GM21423 (cell line): ENCODE measurements around the gene NANS.
"Not testable (repeated sequence)": the region's sequence is repeated elsewhere in the genome, so short reads cannot be mapped to it uniquely, and the experiment has no call there.

Experiments used
- ATAC-seq: cut with Tn5 transposase; IDR thresholded peaks from one replicate; pipeline ENCODE4 v1.9.1; 2021; ENCODE audit warnings: mild to moderate bottlenecking, moderate library complexity; ENCODE audit not compliant: unreplicated experiment

The NANS gene

DNA sequence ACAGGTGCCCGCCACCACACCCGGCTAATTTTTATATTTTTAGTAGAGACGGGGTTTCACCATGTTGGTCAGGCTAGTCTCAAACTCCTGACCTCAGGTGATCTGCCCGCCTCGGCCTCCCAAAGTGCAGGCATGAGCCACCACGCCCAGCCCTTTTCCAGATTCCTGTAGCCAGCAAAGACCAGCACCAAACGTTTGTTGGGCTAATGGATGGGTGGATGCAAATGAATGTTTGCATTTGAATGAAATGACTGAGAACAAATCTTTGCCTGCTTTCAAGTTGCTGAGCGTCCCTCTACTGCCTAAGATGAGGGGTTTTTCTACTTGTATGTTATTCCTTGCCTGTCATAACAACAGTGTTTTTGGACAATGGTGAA lies 20.0 kb downstream of the NANS start:
- ATAC-seq: not testable (repeated sequence)

DNA sequence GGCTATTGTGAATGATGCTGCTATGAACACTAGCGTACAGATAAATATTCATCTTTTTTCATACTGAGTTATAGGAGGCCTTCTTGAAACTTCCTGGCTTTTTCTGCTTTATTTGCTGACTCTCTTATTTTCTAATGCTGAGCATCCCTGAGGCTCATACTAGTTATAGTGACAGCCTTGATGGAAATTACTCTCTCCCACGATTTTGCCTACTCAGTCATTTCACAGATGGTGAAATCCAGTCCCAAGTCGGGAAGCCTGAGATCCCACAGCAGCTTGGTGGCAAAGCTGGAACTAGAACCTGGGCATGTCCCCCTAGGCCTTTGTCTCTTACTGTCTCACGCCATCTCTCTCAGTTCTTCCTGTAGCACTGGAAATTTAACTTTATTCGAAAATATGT lies 22.4 kb downstream of the NANS start:
- no peak for ATAC-seq

DNA sequence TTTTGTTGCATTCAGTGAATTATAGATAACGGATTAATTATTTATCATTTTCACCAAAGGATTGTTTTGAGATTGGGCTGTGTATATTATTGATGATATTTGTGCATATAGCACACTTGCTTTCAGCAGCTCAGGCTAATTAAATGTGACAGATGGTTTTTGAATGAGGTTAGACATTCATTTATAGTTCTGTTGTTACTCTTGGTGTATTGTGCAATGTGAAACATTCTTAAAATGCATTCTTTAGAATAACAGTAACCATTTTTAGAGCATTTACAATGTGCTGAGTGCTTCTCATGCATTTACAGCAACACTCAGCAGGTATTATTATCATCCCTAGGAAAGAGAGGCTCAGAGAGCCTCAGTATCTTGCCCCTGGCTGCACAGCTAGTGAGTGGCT lies 23.8 kb downstream of the NANS start:
- ATAC-seq: no peak

DNA sequence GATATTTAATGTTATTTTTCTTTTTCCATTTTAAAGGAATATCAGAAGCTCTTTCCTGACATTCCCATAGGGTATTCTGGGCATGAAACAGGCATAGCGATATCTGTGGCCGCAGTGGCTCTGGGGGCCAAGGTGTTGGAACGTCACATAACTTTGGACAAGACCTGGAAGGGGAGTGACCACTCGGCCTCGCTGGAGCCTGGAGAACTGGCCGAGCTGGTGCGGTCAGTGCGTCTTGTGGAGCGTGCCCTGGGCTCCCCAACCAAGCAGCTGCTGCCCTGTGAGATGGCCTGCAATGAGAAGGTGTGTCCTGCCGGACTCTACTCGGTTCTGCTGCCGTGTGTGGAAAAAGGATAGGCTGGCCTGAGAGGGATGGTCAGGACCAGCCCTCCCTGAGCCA lies 24.2 kb downstream of the NANS start:
- ATAC-seq: no peak

DNA sequence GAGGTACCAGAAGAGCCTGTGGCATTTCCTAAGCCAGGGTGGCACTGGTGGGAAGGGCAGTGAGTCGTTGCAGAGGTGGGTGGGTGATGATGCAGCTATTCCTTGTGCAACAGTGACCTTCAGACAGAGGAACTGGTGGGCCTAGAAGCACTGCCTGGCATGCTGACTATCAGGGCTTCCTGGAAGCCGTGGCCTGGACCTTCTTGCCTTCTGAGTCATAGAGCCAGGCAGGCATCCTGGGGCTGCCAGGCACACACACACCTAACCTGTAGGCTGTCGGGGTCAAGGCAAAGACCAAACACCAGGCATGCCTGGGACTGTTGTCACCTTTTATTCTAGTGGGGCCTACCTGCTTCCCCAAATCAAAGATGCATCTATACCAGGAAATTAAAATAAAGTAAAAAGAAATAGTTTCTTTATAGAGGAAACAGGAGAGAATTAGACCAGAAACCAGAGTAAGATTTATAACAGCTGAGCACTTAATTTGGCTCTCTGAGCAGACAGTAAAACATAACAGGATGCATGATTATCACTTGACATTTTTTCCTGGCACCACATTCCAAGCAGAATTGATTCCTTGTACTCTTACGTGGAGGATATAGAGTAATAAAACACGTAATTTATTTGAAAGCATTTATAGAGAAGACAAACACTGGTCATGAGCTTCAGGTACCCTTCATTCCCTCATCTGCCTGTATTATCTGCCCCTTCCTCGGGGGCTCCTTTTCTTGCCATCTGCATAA lies 25.1 kb downstream of the NANS start:
- no peak for ATAC-seq

DNA sequence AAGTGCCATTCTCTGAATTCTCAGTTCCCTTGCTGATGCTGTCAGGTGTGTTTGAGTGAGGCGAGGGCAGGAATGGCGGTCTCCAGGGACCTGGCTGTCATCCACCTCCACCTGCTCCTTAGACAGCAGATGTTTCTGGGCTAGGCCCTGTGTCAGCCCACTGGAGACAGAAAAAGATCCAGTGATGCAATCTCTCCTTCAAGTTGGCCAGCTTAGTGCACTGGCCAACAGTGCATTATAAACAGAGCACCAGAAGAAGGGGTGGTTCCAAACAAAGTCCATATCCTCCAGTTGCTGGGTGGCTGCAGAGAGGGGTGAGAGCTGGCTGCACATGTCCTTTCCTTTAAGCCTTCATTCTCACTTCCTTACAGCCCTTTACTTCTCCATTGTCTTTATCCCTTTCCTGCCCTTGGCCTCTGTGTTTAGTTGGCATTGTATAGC lies 26.5 kb downstream of the NANS start:
- ATAC-seq: no peak

DNA sequence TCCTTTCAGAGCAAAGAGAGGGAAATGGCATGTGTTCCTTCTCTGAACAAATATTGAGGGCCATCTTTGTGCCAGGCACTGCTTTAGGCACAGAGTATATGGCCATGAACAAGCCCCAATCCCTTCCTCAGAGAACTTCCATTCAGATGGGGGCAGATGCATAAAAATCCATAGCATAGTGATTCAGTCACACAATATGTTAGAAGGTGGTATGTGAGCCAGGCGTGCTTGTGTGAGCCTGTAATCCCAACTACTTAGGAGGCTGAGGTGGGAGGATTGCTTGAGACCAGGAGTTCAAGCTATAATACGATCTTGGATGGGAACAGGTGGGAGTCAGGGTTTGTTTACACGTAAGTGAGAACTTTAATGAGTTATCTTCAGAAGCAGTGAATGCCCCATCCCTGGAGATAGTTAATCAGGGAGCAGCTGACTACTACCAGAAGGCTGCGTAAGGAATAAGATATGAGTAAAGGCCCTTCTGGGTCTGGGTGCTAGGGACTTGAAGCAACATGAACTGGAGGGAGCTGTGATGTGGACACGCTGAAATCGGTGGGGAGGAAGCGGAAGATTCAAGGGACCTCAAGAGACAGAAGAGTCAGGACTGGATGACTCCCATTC lies 27.1 kb downstream of the NANS start:
- ATAC-seq: no peak

DNA sequence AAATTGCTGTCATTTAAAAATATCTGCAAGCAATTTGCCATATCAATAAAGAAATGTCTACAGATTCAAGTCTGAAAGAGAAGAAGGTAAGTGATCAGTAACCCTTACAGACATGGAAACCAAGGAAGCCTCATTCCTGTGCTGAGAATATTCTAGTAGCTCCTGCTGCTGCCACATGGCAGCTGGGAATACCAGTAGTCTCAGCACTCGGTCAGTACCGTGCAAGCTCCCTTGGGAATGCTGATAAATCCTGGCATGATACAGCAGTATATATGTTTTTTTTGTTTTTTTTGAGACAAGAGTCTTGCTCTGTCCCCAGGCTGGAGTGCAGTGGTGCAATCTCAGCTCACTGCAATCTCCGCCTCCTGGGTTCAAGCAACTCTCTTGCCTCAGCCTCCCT lies 27.9 kb downstream of the NANS start:
- no peak for ATAC-seq

DNA sequence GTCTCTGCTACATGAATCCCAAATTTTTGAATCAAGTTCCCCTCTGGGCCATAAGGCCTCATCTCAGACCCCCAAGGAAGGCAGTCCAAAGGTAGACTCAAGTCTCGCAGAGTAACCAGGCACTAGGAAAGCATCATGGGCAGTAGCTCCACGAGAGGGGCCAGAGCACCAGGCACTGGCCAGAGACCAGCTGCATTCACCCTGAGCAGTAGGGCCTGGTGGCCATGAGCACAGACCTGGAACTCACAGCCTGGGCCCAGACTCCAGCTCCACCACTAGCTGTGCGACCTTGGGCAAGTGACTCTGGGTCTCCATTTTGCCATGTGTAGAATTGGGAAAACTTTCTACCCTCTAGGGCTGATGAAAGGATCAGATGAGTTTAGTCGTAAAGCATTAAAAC lies 28.5 kb downstream of the NANS start:
- no peak for ATAC-seq

DNA sequence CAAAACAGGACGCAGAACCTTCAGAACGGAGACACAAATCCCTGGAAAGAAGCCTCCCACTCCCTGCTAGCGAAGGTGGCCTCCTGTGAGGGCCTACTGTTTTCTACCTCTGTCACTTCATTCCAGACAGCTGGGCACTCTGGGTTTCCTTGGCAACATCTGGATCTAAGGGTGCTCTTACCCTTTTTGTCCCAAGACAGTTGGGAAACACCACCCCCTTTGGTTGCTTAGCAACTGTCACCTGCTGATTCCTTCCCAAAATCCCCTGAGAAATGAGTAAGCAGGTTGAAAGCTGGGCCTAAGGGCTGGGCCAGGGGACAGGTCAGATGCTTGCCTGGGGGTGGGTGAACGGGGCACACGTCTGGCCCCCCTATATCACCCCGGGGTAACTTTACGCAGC lies 29.4 kb downstream of the NANS start:
- no peak for ATAC-seq

DNA sequence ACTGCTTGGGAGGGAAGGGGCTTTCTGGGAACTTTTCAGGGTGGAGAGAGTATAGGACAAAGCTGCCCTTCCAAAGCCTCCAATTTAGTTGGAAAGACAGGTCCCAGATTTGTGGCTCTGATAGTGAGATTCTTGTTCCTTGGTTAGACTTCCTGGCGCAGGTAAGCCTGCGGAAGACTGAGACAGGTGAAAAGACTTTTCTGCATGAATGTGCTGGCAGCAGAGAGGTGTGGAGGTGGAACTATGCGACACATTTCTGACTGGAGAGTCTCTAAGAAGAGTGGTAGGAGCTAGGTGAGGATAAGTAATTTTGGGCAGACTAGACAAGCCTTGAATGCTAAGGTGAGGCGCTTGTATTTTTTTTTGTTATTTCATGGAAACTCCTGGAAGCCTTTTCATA lies 29.9 kb downstream of the NANS start:
- ATAC-seq: no peak

DNA sequence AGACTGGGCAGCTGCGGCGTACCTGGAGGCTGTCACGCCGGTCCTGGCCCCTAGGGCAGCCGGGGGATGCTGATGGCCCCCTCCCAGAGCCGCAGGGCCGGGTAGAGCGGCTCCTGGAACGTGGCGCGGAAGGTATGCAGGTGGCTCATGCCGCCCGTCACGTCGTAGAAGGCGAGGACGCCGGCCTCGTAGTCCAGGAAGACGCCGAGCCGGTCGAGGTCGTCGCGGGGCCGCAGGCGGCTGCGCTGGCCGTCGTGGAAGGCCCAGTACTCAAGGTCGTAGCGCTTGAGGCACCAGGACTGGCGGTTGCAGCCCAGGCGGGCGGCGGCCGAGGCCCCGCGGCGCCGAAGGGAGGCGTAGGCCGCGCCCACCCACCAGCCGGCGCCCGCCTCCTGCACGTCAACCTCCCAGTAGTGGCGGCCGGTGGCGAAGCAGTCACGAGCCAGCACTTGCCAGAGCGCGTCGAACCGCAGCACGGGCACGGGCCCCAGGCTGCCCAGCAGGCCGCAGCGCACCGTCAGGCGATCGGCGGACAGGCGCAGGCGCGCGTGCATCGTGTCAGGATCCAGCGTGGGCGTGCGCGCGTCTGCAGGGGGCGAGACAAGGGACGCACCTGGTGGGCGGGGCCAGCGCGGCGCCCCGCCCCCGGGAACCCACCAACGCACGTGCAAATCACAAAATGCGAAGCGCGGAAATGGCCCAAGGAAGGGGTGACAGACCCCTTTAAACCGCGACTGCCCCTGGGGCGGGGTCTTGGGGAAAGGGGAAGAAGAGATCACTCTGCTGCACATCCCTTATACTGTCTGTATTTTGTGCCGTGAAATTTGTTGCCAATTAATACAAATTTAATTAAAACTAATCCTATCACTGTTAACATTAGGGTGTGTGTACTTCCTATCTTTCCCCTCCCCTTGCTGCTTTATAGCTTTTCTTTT lies 31.2 kb downstream of the NANS start:
- ATAC-seq: no peak

DNA sequence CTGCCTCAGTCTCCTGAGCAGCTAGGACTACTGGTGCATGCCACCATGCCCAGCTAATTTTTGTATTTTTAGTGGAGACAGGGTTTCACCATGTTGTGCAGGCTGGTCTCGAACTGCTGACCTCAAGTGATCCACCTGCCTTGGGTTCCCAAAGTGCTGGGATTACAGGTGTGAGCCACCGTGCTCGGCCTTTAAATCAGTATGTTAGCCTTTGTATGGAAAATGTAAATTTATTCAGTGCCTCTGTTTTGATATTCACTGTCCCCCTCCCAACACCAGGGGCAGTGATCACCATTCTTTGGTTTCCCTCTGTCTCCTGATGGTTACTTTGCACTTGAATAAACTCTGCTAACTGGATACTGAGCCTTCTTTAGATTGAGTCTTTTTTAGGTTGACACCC lies 34.1 kb downstream of the NANS start:
- not testable (repeated sequence) for ATAC-seq

DNA sequence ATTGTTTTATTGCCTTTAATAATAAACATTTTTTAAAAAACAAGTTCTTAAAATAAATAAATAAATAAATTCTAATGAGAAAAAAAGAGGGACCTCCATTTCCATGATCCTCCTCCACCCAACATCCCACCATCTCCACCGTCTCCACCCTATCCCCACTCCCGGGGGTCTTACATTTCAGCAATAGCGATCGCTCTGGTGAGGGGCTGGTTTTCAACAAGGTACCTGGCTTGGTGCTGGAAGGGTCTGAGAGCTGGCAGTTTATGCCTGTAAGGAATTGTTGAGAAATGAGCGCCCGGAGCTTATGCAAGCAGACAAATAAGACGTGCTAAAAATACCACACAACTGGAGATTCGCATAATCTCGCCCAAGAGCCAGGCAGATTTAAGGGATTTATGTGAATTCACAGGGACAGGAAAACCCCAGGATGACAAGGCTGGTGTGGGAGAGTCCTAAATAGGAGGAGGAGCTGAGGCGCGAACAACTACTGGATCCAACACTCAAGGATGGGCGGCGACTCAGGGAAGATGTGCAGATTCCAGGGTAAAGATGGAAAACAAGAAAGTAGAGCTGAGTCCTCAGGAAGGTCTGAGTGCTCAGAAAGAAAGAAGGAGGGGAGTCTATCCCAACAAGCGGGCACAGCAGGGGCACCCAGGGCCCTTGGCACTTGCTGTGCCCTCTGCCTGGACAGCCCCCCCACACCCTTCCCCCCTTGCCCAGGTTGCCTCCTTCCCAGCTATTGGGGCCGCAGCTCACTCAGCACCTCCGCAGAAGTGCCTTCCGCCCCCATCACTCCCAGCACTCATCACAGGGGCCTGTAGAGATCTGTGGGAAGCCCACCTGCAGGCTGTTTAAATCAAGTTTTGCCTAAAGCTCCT lies 35.4 kb downstream of the NANS start:
- ATAC-seq: no peak

DNA sequence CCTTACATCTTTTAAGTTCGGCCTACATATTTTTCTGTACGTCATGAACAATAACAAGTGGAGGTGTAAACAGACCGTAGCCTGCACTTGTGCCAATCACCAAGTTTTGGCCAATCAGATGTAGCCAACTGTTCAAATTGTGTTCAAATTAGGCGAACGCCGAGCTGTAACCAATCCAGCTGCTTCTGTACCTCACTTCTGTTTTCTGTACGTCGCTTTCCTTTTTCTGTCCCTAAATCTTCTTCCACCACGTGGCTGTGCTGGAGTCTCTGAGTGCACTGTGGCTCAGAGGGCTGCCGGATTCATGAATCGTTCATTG lies 36.0 kb downstream of the NANS start:
- ATAC-seq: no peak

DNA sequence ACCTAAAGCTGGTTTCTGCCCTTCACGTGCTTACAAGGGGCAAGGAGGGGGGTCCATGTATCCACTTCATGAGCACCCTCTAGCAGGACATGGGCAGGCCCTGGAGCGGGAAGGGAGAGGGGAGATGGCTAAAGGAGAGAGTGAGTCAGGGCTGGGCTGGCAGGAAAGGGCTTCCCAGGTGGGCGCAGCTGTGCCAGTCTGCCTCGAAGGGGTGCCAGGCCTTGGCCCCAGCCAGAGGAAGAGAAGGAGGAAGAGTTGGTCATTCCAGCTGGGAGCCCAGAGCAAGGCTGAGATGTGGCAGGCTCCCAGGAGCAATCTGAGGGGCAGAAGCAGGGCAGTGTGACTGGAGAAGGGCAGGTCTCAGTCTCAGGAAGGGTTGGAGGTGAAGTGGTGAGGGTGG lies 37.8 kb downstream of the NANS start:
- no peak for ATAC-seq

DNA sequence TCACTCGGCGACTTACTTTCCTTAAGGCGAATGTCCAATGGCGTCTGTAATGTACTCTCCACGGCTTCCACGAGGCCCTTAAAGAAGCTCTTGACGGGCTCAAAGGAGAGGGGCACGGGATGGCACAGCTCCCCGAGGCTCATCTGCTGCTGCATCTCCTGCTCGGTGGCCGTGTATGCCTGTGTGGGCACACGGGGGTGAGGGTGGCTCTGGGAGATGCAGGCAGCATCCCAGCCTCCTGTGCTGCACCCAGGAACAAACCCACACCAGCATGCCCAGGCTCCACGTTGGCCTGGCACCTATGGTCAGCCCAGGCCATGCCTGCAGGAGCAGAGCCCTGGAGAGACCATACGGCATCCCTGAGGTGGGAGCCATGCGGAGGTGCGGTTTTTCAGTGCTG lies 38.3 kb downstream of the NANS start:
- ATAC-seq: no peak

DNA sequence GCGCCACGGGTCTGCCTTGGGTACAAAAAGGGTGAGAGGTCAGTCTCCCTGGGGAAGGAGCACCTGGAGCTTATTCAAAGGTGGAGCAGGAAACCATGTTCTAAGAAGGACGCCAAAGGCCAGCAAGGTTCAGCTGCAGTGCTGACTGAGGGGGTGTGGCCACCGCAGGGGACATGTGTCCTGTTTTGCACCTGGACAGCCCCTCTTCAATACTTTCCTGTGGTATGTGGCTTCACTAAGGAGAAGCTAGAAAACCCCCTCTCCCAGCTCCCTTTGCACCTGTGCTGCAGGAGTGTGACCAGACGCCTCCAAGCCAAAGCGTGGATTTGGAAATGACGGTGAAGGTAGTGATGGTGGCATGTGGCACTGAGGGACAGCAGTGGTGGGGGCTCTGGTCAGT lies 38.9 kb downstream of the NANS start:
- ATAC-seq: no peak

DNA sequence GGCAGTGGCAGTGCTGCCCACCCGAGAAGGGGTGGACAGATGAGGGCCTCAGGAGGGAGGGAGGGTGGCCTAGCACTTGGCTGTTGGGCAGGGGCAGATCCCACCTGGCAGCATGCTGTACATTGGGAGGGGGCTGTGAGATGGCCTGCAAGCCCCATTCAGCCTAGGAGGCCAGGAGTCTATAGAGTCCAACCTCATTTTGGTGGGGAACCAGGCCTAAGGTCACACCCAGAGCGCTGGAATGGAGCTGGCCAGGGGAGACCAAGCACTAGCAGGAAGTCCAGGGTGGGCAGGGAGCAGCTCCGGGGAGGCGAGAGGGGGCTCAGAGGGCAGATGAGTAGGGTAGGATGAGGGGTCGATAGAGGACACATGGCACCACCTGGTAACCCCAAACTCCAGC lies 39.6 kb downstream of the NANS start:
- no peak for ATAC-seq

DNA sequence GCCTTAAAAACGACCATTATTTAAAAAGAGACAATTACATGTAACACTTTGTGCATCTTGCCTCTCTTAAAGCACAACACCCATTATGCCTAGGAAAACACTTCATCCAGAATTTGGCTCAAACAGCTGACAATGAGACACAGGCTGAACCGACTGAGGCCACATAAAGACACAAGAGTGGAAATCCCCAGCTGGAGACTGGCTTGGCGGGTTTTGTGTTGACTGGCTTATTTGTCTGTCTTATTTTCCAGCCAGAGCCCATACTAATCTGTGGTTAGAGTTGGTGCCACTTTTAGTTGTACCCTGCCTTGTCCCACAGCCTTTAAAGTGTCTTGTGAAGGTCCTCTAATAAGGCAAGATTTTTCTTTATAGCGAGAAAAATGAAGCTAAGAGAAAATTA lies 41.3 kb downstream of the NANS start:
- no peak for ATAC-seq

DNA sequence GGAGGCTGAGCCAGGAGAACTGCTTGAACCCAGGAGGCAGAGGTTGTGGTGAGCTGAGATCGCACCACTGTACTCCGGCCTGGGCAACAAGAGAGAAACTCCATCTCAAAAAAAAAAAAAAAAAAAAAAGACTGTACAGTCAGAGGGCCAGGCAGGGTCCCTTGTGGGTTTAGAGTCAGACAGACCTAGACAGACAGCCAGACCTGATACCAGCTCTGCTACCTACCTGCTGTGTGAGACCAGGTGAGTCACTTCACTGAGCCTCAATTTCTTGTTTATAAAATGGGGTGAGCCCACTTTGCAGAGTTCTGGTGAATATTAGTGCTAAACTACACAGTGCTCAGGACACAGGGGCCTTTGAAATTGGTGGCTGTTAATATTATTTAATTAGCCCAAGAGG lies 42.8 kb downstream of the NANS start:
- no peak for ATAC-seq
